HepG2 (cell line): ENCODE results near the gene SMAD7. TPM values are rescaled to one million over a fixed set of nuclear protein-coding genes. Genes with fewer than 3 reads are reported as not detected.

Source experiments
- ATAC-seq: fragments of 200-7000 bp; cut with Tn5 transposase; 3 replicates; pipeline ENCODE4 v1.9.1; 2020; ENCODE audit warnings: mild to moderate bottlenecking, moderate library complexity
- BruUV-seq: library from RNA; stranded (reverse); fragments of 400-500 nt; replicated peaks from 2 replicates; lab custom pipeline; 2021; lab: Mats Ljungman, UMichigan
- CTCF ChIA-PET: fragments of 300-600 bp; formaldehyde crosslinking; extraction: SDS; loops from one replicate; lab custom pipeline; 2021; ENCODE audit warnings: low total read pairs, inconsistent platforms, low intra/inter-chr PET ratio; lab: Yijun Ruan, JAX
- POLR2A ChIA-PET: fragments of 350-600 bp; sonication (Branson Sonifier 250); formaldehyde crosslinking; loops from one replicate; lab custom pipeline; 2020; ENCODE audit warnings: antibody characterized with exemption, inconsistent platforms; lab: Yijun Ruan, JAX
- DNase-seq: peaks from one replicate; pipeline ENCODE4 v3.0.0-alpha.2; 2015; ENCODE audit warnings: low spot score
- FAIRE-seq: peaks from 3 replicates; lab custom pipeline; 2011; peaks lifted over from hg19 to GRCh38; lab: Jason Lieb, UNC
- H2AFZ ChIP-seq: one replicate; pipeline ENCODE4 v1.6.1; 2011; ENCODE audit warnings: low read length, inconsistent platforms
- H3K27ac ChIP-seq: fragments of 300-600 bp; 3 replicates; pipeline ENCODE4 v1.8.0; 2011; ENCODE audit warnings: mixed run types, mild to moderate bottlenecking, mixed read lengths, low read length, inconsistent platforms; ENCODE audit not compliant: insufficient read depth; ENCODE audit errors: extremely low read length
- H3K27me3 ChIP-seq, 2 experiments: fragments of 200-600 bp in 1 of 2; 2 replicates in 1 of 2; 3 replicates in 1 of 2; pipeline versions ENCODE4 v1.6.0 to v1.8.0; 2011; ENCODE audit warnings: low read length in 2 of 2, mild to moderate bottlenecking in 2 of 2, moderate library complexity in 2 of 2, inconsistent platforms in 1 of 2; ENCODE audit not compliant: insufficient read depth in 2 of 2, control insufficient read depth in 1 of 2
- H3K36me3 ChIP-seq, 2 experiments: fragments of 200-600 bp in 1 of 2; replicated peaks in 1 of 2; 2 replicates in 1 of 2; 3 replicates in 1 of 2; pipeline versions ENCODE4 v1.5.1 to v1.8.0; 2011; ENCODE audit warnings: low read length in 2 of 2, inconsistent platforms in 1 of 2; ENCODE audit not compliant: insufficient read depth in 2 of 2, control insufficient read depth in 1 of 2
- H3K4me1 ChIP-seq: 2 replicates; pipeline ENCODE4 v1.5.1; 2012; ENCODE audit warnings: low read length, inconsistent platforms; ENCODE audit not compliant: insufficient read depth
- H3K4me2 ChIP-seq: 2 replicates; pipeline ENCODE4 v1.6.0; 2011; ENCODE audit warnings: low read depth, low read length, inconsistent platforms
- H3K4me3 ChIP-seq, 3 experiments: fragments of 200-600 bp in 1 of 3; sonication (generic), shearing (Covaris generic) in 1 of 3; replicated peaks in 1 of 3; 2 replicates each; pipeline ENCODE4 v1.5.1; 2011 to 2016; ENCODE audit warnings: low read length in 3 of 3, inconsistent platforms in 2 of 3, low read depth in 2 of 3, mild to moderate bottlenecking in 2 of 3, control low read depth in 1 of 3, mixed read lengths in 1 of 3; ENCODE audit not compliant: insufficient read depth in 1 of 3
- H3K79me2 ChIP-seq: one replicate; pipeline ENCODE4 v1.6.1; 2011; ENCODE audit warnings: low read length, inconsistent platforms; ENCODE audit not compliant: insufficient read depth
- H3K9ac ChIP-seq: 2 replicates; pipeline ENCODE4 v1.6.0; 2011; ENCODE audit warnings: mild to moderate bottlenecking, low read depth, low read length, inconsistent platforms; ENCODE audit not compliant: insufficient read depth
- H3K9me3 ChIP-seq: 2 replicates; pipeline ENCODE4 v1.5.1; 2012; ENCODE audit warnings: mild to moderate bottlenecking, low read length
- H4K20me1 ChIP-seq: 2 replicates; pipeline ENCODE4 v1.6.0; 2011; ENCODE audit warnings: inconsistent platforms, mild to moderate bottlenecking, low read length, moderate library complexity; ENCODE audit not compliant: insufficient read depth
- HOMEZ ChIP-seq: IDR thresholded peaks from 2 replicates; pipeline ENCODE4 v1.6.1; 2016; ENCODE audit warnings: low read depth
- SIN3A ChIP-seq: IDR thresholded peaks from 2 replicates; pipeline ENCODE4 v1.6.1; 2011; ENCODE audit warnings: low read depth, mild to moderate bottlenecking, control low read depth, low read length, borderline replicate concordance
- ZNF274 ChIP-seq: sonication (generic); formaldehyde crosslinking; IDR thresholded peaks from 2 replicates; pipeline ENCODE4 v1.5.1; 2020; ENCODE audit warnings: mild to moderate bottlenecking, missing genetic modification reagents
- ZNF546 ChIP-seq: sonication (generic); formaldehyde crosslinking; conservative IDR thresholded peaks from 2 replicates; pipeline ENCODE4 v1.8.1; 2023; ENCODE audit warnings: mild to moderate bottlenecking, missing genetic modification reagents
- WGBS: methylation state at CpG from one replicate; pipeline ENCODE4 v1.1.6; 2017; ENCODE audit warnings: low lambda C conversion rate; 5-methylcytosine and 5-hydroxymethylcytosine counted together
- in situ Hi-C: cut with HindIII; loops from 2 replicates; pipeline ENCODE4 v1.10.0; 2017; ENCODE audit warnings: low pct_unique_long_range_greater_than_20kb; ENCODE audit not compliant: extremely low pct_ligation_motif_present
- intact Hi-C: fragments of 100-400 bp; cut with micrococcal nuclease; formaldehyde crosslinking; loops from one replicate; pipeline ENCODE4 v1.10.0; 2022; ENCODE audit not compliant: unreplicated experiment
- polyA plus RNA-seq, 8 experiments: library from polyadenylated mRNA; depleted of rRNA in 3 of 8; stranded (reverse) in 7 of 8; unstranded in 1 of 8; fragments of >200 nt; fragmentation: Illumina TruSeq in 4 of 8; extraction: Trizol in 4 of 8; gene quantifications; 2 replicates each; pipeline versions ENCODE4 v1.2.1 to v1.2.3, GENCODE V29; 2011 to 2016; ENCODE audit warnings: low read depth in 4 of 8, missing spikeins in 1 of 8, mixed read lengths in 1 of 8; ENCODE audit not compliant: insufficient read depth in 1 of 8
- total RNA-seq, 5 experiments: library from RNA; depleted of rRNA; stranded (reverse); fragments of >200 nt; fragmentation: Illumina TruSeq; extraction: Trizol; gene quantifications; 2 replicates each; pipeline ENCODE4 v1.2.3, GENCODE V29; 2016; ENCODE audit warnings: low read depth in 1 of 5

Gene SMAD7
- total and polyA plus RNA-seq, 2 of the 13 experiments (the other 11 are each of a cell fraction or from before 2014, with no cell fraction given): 17.4 to 24.7 TPM

DNA sequence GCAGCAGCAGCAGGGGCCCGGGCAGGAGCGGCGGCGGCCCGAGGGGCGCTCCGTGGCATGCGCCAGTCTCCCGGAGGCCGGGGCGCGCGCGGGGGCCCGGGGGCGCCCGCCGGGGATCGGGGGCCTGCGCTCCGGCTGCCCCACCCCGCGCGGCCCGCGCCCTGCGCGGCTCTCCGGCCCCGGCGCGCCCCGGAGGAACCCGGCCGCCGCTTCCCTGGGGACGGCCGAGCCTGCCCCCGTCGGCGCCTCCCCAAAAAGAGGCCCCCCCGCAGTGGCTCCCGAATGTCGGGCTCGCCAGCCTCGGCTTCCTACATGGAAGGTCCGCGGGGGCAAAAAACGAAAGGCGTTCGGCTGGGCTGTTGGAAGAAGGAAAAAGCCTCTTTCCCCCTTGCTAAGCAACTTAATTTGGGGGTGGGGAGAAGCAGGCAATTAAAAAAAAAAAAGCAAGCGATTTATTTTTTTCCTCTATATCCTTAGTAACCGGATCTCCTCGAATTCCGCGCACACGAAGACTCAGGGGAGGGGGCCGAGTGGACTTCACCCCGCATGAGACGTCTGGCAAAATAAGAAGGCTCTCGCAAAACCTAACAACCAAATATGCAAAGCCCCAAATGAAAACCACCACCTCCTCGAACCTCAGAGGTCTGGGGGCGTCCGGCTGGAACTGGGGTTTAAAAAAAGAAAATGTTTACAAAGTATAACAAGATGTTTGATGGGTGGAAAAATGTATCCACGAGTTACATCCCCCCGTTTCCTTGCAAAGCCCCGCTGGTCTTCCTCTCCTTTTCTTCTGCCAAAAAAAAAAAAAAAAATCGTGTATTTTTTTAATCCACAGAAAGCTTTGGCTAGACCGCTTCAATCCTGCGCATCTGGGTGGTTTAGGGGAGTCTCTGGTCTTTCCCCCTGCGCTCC lies at the start of gene SMAD7 (continued):
- no peak for TF ChIP-seq HOMEZ
- 0 out of 2 replicates have a peak, but pooled peaks have one; percentile 20 for TF ChIP-seq ZNF546 (CRISPR knock-in tag)
- TF ChIP-seq SIN3A: peak; percentile 33; the same call in 1 of the 2 replicates

DNA sequence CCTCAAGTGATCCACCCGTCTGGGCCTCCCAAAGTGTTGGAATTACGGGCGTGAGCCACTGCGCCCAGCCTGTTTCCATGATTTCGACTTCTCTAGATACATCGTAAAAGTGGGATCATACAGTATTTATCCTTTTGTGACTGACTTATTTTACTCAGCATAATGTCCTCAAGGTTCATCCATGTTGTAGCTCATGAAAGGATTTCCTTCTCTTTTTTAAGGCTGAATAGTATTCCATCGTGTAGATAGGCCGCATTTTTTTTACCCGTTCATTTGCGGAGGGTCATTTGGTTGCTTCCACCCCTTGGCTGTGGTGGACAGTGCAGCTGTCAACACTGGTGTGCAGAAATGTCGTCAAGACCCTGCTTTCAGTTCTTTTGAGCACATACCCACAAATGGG lies 48.8 kb upstream of the SMAD7 start:
- in situ Hi-C loops: no loop called here
- peaks cover 20% of the 10 kb centered on the region for H3K4me1 ChIP-seq
- no peak overlapping the region for H2AFZ ChIP-seq
- POLR2A ChIA-PET: no interaction called here
- no peak overlapping the region for H3K4me3 ChIP-seq
- CTCF ChIA-PET: no interaction called here
- no peaks in the 10 kb centered on the region for H3K9me3 ChIP-seq
- H3K9ac ChIP-seq: no peak overlapping the region
- peaks cover 7 to 58% of the 10 kb centered on the region in 2 experiments; a peak in 4 of 5 replicates for H3K27me3 ChIP-seq
- ATAC-seq (no peak), DNase-seq (no peak), FAIRE-seq (no peak)
- H3K4me2 ChIP-seq: no peak overlapping the region
- no peaks in the 10 kb centered on the region for H4K20me1 ChIP-seq
- no peak overlapping the region for H3K27ac ChIP-seq
- 75% methylated on average over 11 of the region's 11 CpGs for WGBS
- no peaks in the 10 kb centered on the region for H3K79me2 ChIP-seq
- TF ChIP-seq ZNF274 (CRISPR knock-in tag): no peak
- no TSS peak for BruUV-seq
- intact Hi-C loops: no loop called here
- H3K36me3 ChIP-seq: no peaks in the 10 kb centered on the region
